Muscle layer of duodenum (tissue), 2 donors: ENCODE results near the gene LIX1L.

Experiments
- H3K27ac ChIP-seq: one replicate; pipeline ENCODE4 v1.7.0; 2013; ENCODE audit warnings: mild to moderate bottlenecking, low read length
- H3K27me3 ChIP-seq: one replicate; pipeline ENCODE4 v1.7.0; 2013; ENCODE audit warnings: low read depth, mild to moderate bottlenecking, control low read depth, low read length
- H3K36me3 ChIP-seq, 2 donors: one replicate each; pipeline ENCODE4 v1.7.0; 2013; ENCODE audit warnings: low read length in 2 of 2, control low read depth in 1 of 2, mild to moderate bottlenecking in 1 of 2; ENCODE audit not compliant: insufficient read depth in 2 of 2, control insufficient read depth in 1 of 2
- H3K4me1 ChIP-seq, 2 donors: one replicate each; pipeline ENCODE4 v1.7.0; 2013; ENCODE audit warnings: low read length in 2 of 2, mild to moderate bottlenecking in 2 of 2, control low read depth in 1 of 2, moderate library complexity in 1 of 2; ENCODE audit not compliant: insufficient read depth in 2 of 2, control insufficient read depth in 1 of 2
- H3K4me3 ChIP-seq, 2 donors: one replicate each; pipeline ENCODE4 v1.7.0; 2013; ENCODE audit warnings: low read length in 2 of 2, low read depth in 1 of 2, mild to moderate bottlenecking in 1 of 2
- H3K9me3 ChIP-seq, 2 donors: one replicate each; pipeline ENCODE4 v1.7.0; 2013; ENCODE audit warnings: low read length in 2 of 2, control low read depth in 1 of 2, mild to moderate bottlenecking in 1 of 2; ENCODE audit not compliant: control insufficient read depth in 1 of 2
- donor health status: healthy.

LIX1L gene

DNA sequence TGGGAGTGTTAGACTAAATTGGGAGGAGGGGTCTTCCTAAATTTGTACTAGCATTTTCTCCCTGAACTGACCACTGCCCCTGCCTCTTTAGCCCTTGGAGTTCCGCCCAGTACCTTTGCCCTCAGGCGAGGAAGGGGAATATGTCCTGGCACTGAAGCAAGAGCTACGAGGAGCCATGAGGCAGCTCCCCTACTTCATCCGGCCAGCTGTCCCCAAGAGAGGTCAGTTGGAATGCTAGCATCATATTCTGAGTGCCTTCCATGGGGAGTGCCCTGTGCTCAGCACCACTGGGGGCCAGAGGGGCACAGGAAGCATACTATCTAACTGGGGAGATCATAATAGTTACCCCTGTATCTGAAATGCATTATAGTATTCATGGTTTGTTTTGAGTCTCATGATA lies 17.4 kb upstream of the LIX1L start:
- Histone ChIP-seq H3K36me3 (peaks cover 0 to 11% of the 10 kb centered on the region in 2 donors), H3K4me3 (no peak overlapping the region), H3K4me1 (peaks cover 9 to 30% of the 10 kb centered on the region in 2 donors), H3K27me3 (no peaks in the 10 kb centered on the region), H3K9me3 (no peaks in the 10 kb centered on the region), H3K27ac (no peak overlapping the region)

DNA sequence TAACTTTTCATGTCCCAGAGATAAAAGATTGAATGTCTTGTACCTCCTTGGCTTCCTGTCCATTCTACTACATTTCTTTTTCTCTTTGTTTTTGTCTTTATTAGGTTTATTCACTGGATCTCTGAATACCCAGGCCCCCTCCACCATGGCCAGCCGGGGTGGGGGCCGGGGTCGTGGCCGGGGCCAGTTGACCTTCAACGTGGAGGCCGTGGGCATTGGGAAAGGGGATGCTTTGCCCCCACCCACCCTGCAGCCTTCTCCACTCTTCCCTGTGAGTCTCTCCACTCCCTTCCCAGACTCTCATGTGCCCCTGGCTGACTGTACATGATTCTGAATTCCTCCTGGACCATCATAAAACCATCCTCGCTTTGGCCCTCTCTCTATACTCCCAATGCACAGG lies 16.9 kb upstream of the LIX1L start:
- Histone ChIP-seq H3K9me3 (no peaks in the 10 kb centered on the region), H3K27me3 (no peaks in the 10 kb centered on the region), H3K27ac (no peak overlapping the region), H3K4me3 (no peak overlapping the region), H3K4me1 (peaks cover 9 to 25% of the 10 kb centered on the region in 2 donors), H3K36me3 (peaks cover 0 to 11% of the 10 kb centered on the region in 2 donors)

DNA sequence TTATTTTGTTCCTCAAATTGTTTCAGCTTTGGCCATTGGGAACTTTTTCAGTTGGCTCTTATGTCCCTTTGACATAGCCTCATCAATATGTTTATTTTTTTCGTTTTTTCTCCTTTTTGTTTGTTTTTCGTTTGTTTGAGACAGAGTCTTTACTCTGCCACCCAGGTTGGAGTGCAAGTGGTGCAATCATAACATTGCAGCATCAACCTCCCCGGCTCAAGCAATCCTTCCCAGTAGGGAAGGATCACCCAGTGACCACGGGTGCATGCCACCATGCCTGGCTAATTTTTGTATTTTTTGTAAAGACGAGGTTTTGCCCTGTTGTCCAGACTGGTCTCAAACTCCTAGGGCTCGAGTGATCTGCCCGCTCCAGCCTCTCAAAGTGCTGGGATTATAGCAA lies 14.8 kb upstream of the LIX1L start:
- Histone ChIP-seq H3K36me3 (peaks cover 0 to 7% of the 10 kb centered on the region in 2 donors), H3K27ac (no peak overlapping the region), H3K4me1 (peaks cover 3 to 6% of the 10 kb centered on the region in 2 donors), H3K27me3 (no peaks in the 10 kb centered on the region), H3K9me3 (peaks cover 0 to 1% of the 10 kb centered on the region in 2 donors), H3K4me3 (no peak overlapping the region)

DNA sequence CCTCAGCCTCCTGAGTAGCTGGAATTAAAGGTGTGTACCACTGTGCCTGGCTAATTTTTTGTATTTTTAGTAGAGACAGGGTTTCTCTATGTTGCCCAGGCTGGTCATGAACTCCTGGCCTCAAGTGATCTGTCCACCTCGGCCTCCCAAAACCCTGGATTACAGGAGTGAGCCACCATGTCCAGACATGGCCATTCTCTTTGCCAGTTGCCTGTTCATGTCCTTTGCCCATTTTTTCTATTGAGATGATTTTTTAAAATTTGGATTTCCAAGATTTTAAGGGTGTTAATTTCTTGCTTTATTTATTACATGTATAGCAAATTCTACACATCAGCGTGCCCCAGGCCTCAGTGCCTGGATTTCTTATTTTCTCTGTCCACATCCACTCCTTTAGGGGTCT lies 9.5 kb upstream of the LIX1L start:
- Histone ChIP-seq H3K27ac (no peak overlapping the region), H3K4me3 (no peak overlapping the region), H3K27me3 (no peaks in the 10 kb centered on the region), H3K36me3 (no peaks in the 10 kb centered on the region), H3K4me1 (peaks cover 15 to 23% of the 10 kb centered on the region in 2 donors), H3K9me3 (peaks cover 0 to 5% of the 10 kb centered on the region in 2 donors)

DNA sequence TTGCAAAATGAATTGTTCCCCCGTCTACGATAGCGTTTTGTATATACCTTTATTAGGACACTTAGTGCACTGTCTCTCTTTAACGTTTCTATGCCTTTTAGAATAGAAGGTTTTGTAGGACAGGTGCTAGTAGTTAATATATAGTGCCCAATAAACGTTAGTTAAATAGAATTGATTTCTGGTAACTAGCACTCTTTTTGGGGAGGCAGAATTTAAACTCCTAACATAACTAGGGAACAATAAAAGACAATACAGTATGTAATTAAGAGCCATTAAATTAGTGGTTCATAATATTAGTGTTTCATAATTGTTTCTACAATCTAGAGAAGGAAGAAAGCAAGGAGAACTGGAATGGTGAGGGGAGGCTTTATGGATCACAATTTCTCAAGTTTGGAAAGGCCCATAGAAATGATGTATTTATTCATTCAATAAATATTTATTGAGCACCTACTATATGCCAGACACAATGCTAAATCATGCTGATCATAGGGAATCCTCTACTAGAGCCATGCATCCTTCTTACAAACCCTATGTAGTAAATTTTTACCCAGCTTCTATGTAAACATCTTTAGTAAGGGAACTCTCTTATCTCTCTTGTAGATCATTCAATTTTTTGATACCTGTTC lies 7.4 kb upstream of the LIX1L start:
- Histone ChIP-seq H3K27ac (peak overlapping the region; percentile 94), H3K4me1 (peaks cover 15 to 32% of the 10 kb centered on the region in 2 donors), H3K27me3 (peaks cover 4% of the 10 kb centered on the region)

DNA sequence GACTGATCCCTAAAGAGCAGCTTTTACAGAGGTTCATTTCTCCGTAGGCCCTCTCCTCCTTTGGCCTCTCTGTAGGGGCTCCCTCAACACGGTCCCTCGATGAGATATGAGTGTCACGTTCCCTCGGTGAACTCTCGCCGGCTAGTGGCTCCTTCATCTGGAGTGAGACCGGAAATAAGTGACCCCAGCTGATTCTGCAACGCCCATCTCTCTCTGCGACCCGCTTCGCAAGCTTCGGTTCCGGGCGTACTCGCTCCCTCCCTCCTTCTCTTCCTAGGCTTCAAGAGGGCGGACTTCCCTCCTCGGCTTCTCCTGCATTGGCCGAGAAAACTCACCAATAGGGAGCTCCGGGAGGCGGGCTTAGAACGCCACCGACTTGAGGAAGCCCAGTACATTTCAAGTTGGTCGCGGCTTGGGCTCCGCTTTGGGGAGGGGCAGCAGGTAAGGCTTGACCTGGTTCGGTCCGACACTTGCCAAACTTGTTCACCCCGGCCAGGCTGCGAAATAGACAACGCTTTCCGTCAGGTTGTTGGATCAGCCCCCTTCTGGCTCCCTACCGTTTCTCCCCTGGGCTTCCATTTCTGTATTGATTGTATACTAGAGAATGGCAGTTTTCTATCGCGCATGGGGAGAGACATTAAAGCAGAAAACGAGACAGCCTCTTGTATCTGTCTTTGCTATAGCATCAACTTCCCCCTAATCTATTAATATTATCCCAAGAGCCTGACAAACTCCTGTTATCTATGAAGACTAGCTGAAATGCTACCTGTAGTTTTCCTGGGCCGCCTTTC lies 6.7 kb upstream of the LIX1L start, which contains the start of the genes ANKRD34A and POLR3GL:
Gene ANKRD34A (minus strand): TSS at position 248 of the 791 bp plus-strand sequence. CDS start 2,816 bp downstream, outside the sequence.
Gene POLR3GL (plus strand): TSS at position 363 of the 791 bp plus-strand sequence. CDS start 10,176 bp downstream, outside the sequence.
- no peaks in the 10 kb centered on the region for H3K36me3 ChIP-seq
- peak within 1 kb of the TSS; percentile 94 for H3K27ac ChIP-seq
- H3K4me1 ChIP-seq = peaks cover 19 to 38% of the 10 kb centered on the region in 2 donors
- H3K9me3 ChIP-seq = peaks cover 0 to 5% of the 10 kb centered on the region in 2 donors
- peak within 1 kb of the TSS; percentile 64 to 92 for H3K4me3 ChIP-seq
- peaks cover 4% of the 10 kb centered on the region for H3K27me3 ChIP-seq

More for the DNA sequence above, 7.4 kb upstream of the LIX1L start:
- Histone ChIP-seq H3K36me3 (no peaks in the 10 kb centered on the region), H3K4me3 (peak overlapping the region; percentile 64 to 92), H3K9me3 (peaks cover 0 to 5% of the 10 kb centered on the region in 2 donors)

DNA sequence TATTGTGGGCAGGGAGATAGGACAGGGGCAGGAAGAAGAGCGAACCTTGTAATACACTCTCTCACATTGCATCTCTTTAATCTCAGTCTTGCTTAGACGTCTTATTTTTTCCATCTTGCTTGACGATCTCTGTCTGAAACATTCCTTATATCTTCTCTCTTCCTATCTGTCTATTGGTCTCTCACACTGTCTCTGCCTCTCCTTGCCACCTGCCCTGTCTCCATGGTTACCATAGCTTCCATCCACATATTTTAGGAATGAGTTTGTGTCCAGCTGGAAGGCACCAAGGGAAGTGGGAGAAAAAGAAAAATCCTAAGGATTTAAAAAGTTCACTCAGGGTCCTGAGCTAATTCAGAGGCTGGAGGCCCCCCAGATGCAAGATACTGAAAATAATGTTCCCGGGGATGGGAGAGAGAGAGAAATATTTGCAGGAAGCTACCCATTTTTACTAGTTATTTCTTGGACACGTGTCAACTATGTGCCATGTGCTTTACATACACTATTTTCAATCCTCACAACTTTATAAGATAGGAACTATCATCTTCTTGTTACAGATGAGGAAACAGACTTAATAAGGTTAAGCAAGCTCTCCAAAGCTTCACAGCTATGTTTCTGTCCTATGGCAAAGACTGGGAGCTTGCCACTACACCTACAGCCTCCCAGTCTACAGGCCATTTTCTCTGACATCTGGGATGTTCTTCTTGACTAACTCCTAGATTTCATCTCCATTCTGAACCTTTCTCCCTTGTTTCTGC lies 5.6 kb upstream of the LIX1L start:
- H3K4me3 ChIP-seq = peak overlapping the region; percentile 80 to 92

DNA sequence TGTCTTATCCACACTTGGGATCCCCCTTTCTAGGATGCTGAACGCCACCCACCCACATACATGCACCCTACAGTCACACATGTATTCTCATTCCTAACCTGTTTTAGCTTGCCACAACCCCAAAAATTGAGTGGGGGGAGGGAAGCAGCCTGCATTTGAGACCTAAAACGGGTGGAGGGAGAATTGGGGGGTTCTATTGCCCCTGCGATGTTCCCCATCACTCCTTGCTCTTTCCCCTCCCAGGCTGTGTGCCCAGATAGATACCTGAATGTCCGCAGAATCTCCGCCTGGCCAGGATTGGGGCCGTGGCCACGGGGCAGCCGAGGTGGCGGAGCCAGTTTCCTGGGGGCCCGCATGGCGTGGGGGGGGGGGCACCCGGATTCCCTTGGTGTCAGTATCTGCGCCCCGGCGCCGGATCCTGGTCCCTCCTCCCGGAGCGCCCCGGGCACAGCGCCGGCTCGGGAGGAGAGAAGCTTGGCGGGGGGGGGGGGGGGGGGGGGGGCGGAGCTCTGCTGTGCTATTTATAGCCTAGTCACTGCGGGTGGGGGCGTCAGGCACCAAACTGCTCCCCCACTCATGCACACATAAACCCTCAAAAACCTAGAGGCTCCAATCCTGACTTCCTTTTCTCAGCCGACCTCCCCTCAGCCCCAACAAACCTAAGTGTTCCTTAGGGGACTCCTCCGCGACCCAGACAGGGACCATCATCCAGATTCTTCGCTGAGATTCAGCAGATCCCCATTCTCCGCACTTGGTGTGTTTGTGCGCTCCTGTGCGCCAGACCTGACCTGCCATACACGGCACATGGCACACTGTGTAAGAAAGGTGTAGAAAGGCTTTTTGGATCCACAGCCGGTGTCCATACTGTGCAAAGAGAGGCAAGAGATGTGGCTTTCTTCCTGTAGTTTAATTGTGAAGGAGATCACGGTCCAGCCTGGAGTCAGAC lies 4.6 kb upstream of the LIX1L start:
- H3K27ac ChIP-seq = peak overlapping the region; percentile 94
- H3K4me1 ChIP-seq = peaks cover 23 to 53% of the 10 kb centered on the region in 2 donors
- H3K36me3 ChIP-seq = no peaks in the 10 kb centered on the region
- peaks cover 0 to 2% of the 10 kb centered on the region in 2 donors for H3K9me3 ChIP-seq
- H3K27me3 ChIP-seq = peaks cover 4% of the 10 kb centered on the region
- H3K4me3 ChIP-seq = peak overlapping the region; percentile 80 to 81

More for the DNA sequence above, 5.6 kb upstream of the LIX1L start:
- H3K36me3 ChIP-seq = no peaks in the 10 kb centered on the region
- H3K27ac ChIP-seq = peak overlapping the region; percentile 94
- H3K4me1 ChIP-seq = peaks cover 19 to 49% of the 10 kb centered on the region in 2 donors
- H3K9me3 ChIP-seq = peaks cover 0 to 5% of the 10 kb centered on the region in 2 donors
- peaks cover 4% of the 10 kb centered on the region for H3K27me3 ChIP-seq

DNA sequence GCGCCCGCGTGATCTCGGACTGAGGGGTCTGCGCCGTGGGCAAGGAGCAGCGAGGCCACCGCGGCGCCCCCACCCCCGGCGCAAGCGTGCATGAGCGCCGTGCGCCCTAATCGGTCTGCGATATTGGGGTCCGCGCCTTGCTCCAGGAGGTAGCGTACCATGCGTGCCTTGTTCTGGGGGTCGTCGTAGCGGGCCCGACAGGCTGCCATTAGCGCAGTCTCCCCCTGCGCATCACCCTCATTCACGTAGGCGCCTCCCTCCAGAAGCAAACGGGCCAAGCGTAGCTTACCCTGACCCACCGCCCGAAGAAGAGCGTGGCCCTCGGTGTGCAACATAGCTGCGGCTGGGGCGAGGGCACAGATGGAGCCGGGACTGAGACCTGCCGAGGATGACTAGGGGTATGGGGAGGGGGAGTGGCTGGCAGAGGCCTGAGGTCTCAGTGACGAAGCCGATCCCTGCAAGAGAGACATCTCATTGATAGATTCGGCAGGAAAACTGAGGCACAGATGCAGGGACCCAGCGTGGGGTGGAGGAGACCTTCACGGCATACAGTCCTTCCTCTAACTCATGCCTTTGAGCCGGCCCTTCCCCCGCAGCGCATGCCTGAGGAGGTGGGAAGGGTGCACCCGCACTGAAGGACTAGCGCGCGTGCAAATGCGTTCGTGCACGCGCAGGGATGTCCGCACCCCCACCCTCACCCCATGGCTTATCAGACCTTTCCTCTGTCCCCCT lies 3.8 kb upstream of the LIX1L start:
- Histone ChIP-seq H3K4me3 (peak overlapping the region; percentile 80 to 81), H3K9me3 (no peaks in the 10 kb centered on the region), H3K4me1 (peaks cover 23 to 53% of the 10 kb centered on the region in 2 donors), H3K36me3 (no peaks in the 10 kb centered on the region), H3K27ac (peak overlapping the region; percentile 63), H3K27me3 (peaks cover 4% of the 10 kb centered on the region)

DNA sequence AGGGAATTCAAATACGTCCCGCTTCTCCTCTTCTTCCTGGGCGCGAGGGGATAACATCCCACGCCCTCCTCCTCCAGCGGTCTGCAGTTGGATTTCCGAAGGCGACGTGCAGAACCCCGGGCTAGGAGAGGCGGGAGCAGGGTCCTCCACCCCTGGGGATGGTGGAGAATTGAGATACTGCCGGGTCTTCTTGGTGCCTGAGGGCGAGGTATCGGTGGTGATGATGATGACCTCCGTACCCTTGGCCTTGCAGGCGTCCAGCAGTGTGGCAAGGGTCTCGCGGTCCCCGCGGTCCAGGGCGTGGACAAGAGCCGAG lies 3.2 kb upstream of the LIX1L start:
- H3K9me3 ChIP-seq = no peaks in the 10 kb centered on the region
- H3K27ac ChIP-seq = peak overlapping the region; percentile 81
- no peaks in the 10 kb centered on the region for H3K36me3 ChIP-seq
- H3K4me3 ChIP-seq = peak overlapping the region; percentile 80 to 81
- H3K4me1 ChIP-seq = peaks cover 25 to 57% of the 10 kb centered on the region in 2 donors
- peaks cover 4% of the 10 kb centered on the region for H3K27me3 ChIP-seq
